HepG2 (cell line): ENCODE data around the gene PSAPL1. TPM values are rescaled to one million over a fixed set of nuclear protein-coding genes. Genes with fewer than 3 reads are reported as not detected.

Experiments
- ATAC-seq: fragments of 200-7000 bp; cut with Tn5 transposase; 3 replicates; pipeline ENCODE4 v1.9.1; 2020; ENCODE audit warnings: mild to moderate bottlenecking, moderate library complexity
- BruUV-seq: library from RNA; stranded (reverse); fragments of 400-500 nt; replicated peaks from 2 replicates; lab custom pipeline; 2021; lab: Mats Ljungman, UMichigan
- CTCF ChIA-PET: fragments of 300-600 bp; formaldehyde crosslinking; extraction: SDS; loops from one replicate; lab custom pipeline; 2021; ENCODE audit warnings: low total read pairs, inconsistent platforms, low intra/inter-chr PET ratio; lab: Yijun Ruan, JAX
- POLR2A ChIA-PET: fragments of 350-600 bp; sonication (Branson Sonifier 250); formaldehyde crosslinking; loops from one replicate; lab custom pipeline; 2020; ENCODE audit warnings: antibody characterized with exemption, inconsistent platforms; lab: Yijun Ruan, JAX
- DNase-seq: peaks from one replicate; pipeline ENCODE4 v3.0.0-alpha.2; 2015; ENCODE audit warnings: low spot score
- FAIRE-seq: peaks from 3 replicates; lab custom pipeline; 2011; peaks lifted over from hg19 to GRCh38; lab: Jason Lieb, UNC
- H2AFZ ChIP-seq: one replicate; pipeline ENCODE4 v1.6.1; 2011; ENCODE audit warnings: low read length, inconsistent platforms
- H3K27ac ChIP-seq: fragments of 300-600 bp; 3 replicates; pipeline ENCODE4 v1.8.0; 2011; ENCODE audit warnings: mixed run types, mild to moderate bottlenecking, mixed read lengths, low read length, inconsistent platforms; ENCODE audit not compliant: insufficient read depth; ENCODE audit errors: extremely low read length
- H3K27me3 ChIP-seq, 2 experiments: fragments of 200-600 bp in 1 of 2; 2 replicates in 1 of 2; 3 replicates in 1 of 2; pipeline versions ENCODE4 v1.6.0 to v1.8.0; 2011; ENCODE audit warnings: low read length in 2 of 2, mild to moderate bottlenecking in 2 of 2, moderate library complexity in 2 of 2, inconsistent platforms in 1 of 2; ENCODE audit not compliant: insufficient read depth in 2 of 2, control insufficient read depth in 1 of 2
- H3K36me3 ChIP-seq, 2 experiments: fragments of 200-600 bp in 1 of 2; replicated peaks in 1 of 2; 2 replicates in 1 of 2; 3 replicates in 1 of 2; pipeline versions ENCODE4 v1.5.1 to v1.8.0; 2011; ENCODE audit warnings: low read length in 2 of 2, inconsistent platforms in 1 of 2; ENCODE audit not compliant: insufficient read depth in 2 of 2, control insufficient read depth in 1 of 2
- H3K4me1 ChIP-seq: 2 replicates; pipeline ENCODE4 v1.5.1; 2012; ENCODE audit warnings: low read length, inconsistent platforms; ENCODE audit not compliant: insufficient read depth
- H3K4me2 ChIP-seq: 2 replicates; pipeline ENCODE4 v1.6.0; 2011; ENCODE audit warnings: low read depth, low read length, inconsistent platforms
- H3K4me3 ChIP-seq, 3 experiments: fragments of 200-600 bp in 1 of 3; sonication (generic), shearing (Covaris generic) in 1 of 3; replicated peaks in 1 of 3; 2 replicates each; pipeline ENCODE4 v1.5.1; 2011 to 2016; ENCODE audit warnings: low read length in 3 of 3, inconsistent platforms in 2 of 3, low read depth in 2 of 3, mild to moderate bottlenecking in 2 of 3, control low read depth in 1 of 3, mixed read lengths in 1 of 3; ENCODE audit not compliant: insufficient read depth in 1 of 3
- H3K79me2 ChIP-seq: one replicate; pipeline ENCODE4 v1.6.1; 2011; ENCODE audit warnings: low read length, inconsistent platforms; ENCODE audit not compliant: insufficient read depth
- H3K9ac ChIP-seq: 2 replicates; pipeline ENCODE4 v1.6.0; 2011; ENCODE audit warnings: mild to moderate bottlenecking, low read depth, low read length, inconsistent platforms; ENCODE audit not compliant: insufficient read depth
- H3K9me3 ChIP-seq: 2 replicates; pipeline ENCODE4 v1.5.1; 2012; ENCODE audit warnings: mild to moderate bottlenecking, low read length
- H4K20me1 ChIP-seq: 2 replicates; pipeline ENCODE4 v1.6.0; 2011; ENCODE audit warnings: inconsistent platforms, mild to moderate bottlenecking, low read length, moderate library complexity; ENCODE audit not compliant: insufficient read depth
- CENPX ChIP-seq: sonication (generic); formaldehyde crosslinking; IDR thresholded peaks from 2 replicates; pipeline ENCODE4 v1.9.0; 2021; ENCODE audit warnings: mild to moderate bottlenecking, missing genetic modification reagents, moderate library complexity
- FOXA1 ChIP-seq, 2 experiments: fragments of 450-650 bp in 1 of 2; sonication (generic) in 1 of 2; formaldehyde crosslinking in 1 of 2; IDR thresholded peaks; 2 replicates each; pipeline versions ENCODE4 v1.4.0 to v1.6.1; 2016 to 2020; ENCODE audit warnings: missing genetic modification reagents in 1 of 2
- GTF3A ChIP-seq: sonication (generic); formaldehyde crosslinking; conservative IDR thresholded peaks from 2 replicates; pipeline ENCODE4 v1.4.0; 2020; ENCODE audit warnings: mild to moderate bottlenecking, missing genetic modification reagents
- HOXD1 ChIP-seq: sonication (generic); formaldehyde crosslinking; IDR thresholded peaks from 2 replicates; pipeline ENCODE4 v1.5.0; 2020; ENCODE audit warnings: missing genetic modification reagents
- RFX1 ChIP-seq: fragments of 450-650 bp; IDR thresholded peaks from 2 replicates; pipeline ENCODE4 v1.6.1; 2017
- SNRNP70 ChIP-seq: fragments of 200-400 bp; formaldehyde crosslinking; IDR thresholded peaks from 2 replicates; pipeline ENCODE4 v1.6.1; 2017; ENCODE audit warnings: mild to moderate bottlenecking, low read depth, low read length, moderate library complexity
- TRAFD1 ChIP-seq: sonication (generic); formaldehyde crosslinking; IDR thresholded peaks from 2 replicates; pipeline ENCODE4 v1.5.1; 2020; ENCODE audit warnings: missing genetic modification reagents, mild to moderate bottlenecking, borderline replicate concordance
- WGBS: methylation state at CpG from one replicate; pipeline ENCODE4 v1.1.6; 2017; ENCODE audit warnings: low lambda C conversion rate; 5-methylcytosine and 5-hydroxymethylcytosine counted together
- in situ Hi-C: cut with HindIII; loops from 2 replicates; pipeline ENCODE4 v1.10.0; 2017; ENCODE audit warnings: low pct_unique_long_range_greater_than_20kb; ENCODE audit not compliant: extremely low pct_ligation_motif_present
- intact Hi-C: fragments of 100-400 bp; cut with micrococcal nuclease; formaldehyde crosslinking; loops from one replicate; pipeline ENCODE4 v1.10.0; 2022; ENCODE audit not compliant: unreplicated experiment
- polyA plus RNA-seq, 8 experiments: library from polyadenylated mRNA; depleted of rRNA in 3 of 8; stranded (reverse) in 7 of 8; unstranded in 1 of 8; fragments of >200 nt; fragmentation: Illumina TruSeq in 4 of 8; extraction: Trizol in 4 of 8; gene quantifications; 2 replicates each; pipeline versions ENCODE4 v1.2.1 to v1.2.3, GENCODE V29; 2011 to 2016; ENCODE audit warnings: low read depth in 4 of 8, missing spikeins in 1 of 8, mixed read lengths in 1 of 8; ENCODE audit not compliant: insufficient read depth in 1 of 8
- total RNA-seq, 5 experiments: library from RNA; depleted of rRNA; stranded (reverse); fragments of >200 nt; fragmentation: Illumina TruSeq; extraction: Trizol; gene quantifications; 2 replicates each; pipeline ENCODE4 v1.2.3, GENCODE V29; 2016; ENCODE audit warnings: low read depth in 1 of 5

The PSAPL1 gene
- total and polyA plus RNA-seq, 2 of the 13 experiments (the other 11 are each of a cell fraction or from before 2014, with no cell fraction given) = 0.02 to 0.16 TPM

- DNase-seq (no peak), ATAC-seq (no peak), FAIRE-seq (no peak)
- intact Hi-C loops (no loop called here), in situ Hi-C loops (no loop called here)
- Histone ChIP-seq H3K4me1 (peaks cover 24% of the 10 kb centered on the region), H4K20me1 (no peaks in the 10 kb centered on the region), H3K4me3 (no peak overlapping the region), H3K36me3 (no peaks in the 10 kb centered on the region), H3K9ac (no peak overlapping the region), H3K9me3 (no peaks in the 10 kb centered on the region), H2AFZ (no peak overlapping the region), H3K27me3 (peaks cover 9 to 44% of the 10 kb centered on the region in 2 experiments; a peak in 4 of 5 replicates), H3K27ac (no peak overlapping the region), H3K79me2 (no peaks in the 10 kb centered on the region), H3K4me2 (no peak overlapping the region)
- POLR2A ChIA-PET = no interaction called here
- WGBS = 43% methylated on average over 5 of the region's 27 CpGs
- no TSS peak for BruUV-seq
- CTCF ChIA-PET = no interaction called here
- TF ChIP-seq CENPX (CRISPR knock-in tag) (no peak), HOXD1 (CRISPR knock-in tag) (no peak), RFX1 (no peak), FOXA1 (IDR thresholded peaks at IDR 0.05) (no peak), FOXA1 (CRISPR knock-in tag; IDR thresholded peaks at IDR 0.05) (no peak), SNRNP70 (no peak), TRAFD1 (CRISPR knock-in tag) (no peak), GTF3A (CRISPR knock-in tag) (no peak)
Measured at GRCh38 chr4:7431696-7432530, 2.8 kb downstream of the PSAPL1 start.
